ENCODE measurements around the gene ZNF205. TPM values are rescaled to one million over a fixed set of nuclear protein-coding genes. Genes with fewer than 3 reads are reported as not detected.
"Not testable (repeated sequence)": the region's sequence is repeated elsewhere in the genome, so short reads cannot be mapped to it uniquely, and the experiment has no call there.

ZNF205 gene
- total RNA-seq, 1 donor from 2014 or later: 31.6 TPM

- no peaks in the 10 kb centered on the region for H3K36me3 Mint-ChIP-seq (ENCODE audit: unreplicated experiment)
- H3K27me3 Mint-ChIP-seq (ENCODE audit: unreplicated experiment): peaks cover 8% of the 10 kb centered on the region
- H3K4me3 Mint-ChIP-seq (ENCODE audit: unreplicated experiment): peak overlapping the region; percentile 5
- DNase-seq: no peak
- peaks cover 2% of the 10 kb centered on the region for H3K9me3 Mint-ChIP-seq (ENCODE audit: unreplicated experiment)
- H3K4me1 Mint-ChIP-seq (ENCODE audit: low read depth, unreplicated experiment): peaks cover 5% of the 10 kb centered on the region
- no peak for TF ChIP-seq CTCF (IDR thresholded peaks at IDR 0.05; ENCODE audit: partially characterized antibody, unreplicated experiment)
- H3K27ac Mint-ChIP-seq (ENCODE audit: unreplicated experiment): no peak overlapping the region
Measured at GRCh38 chr16:3073448-3073847, 38.9 kb upstream of the ZNF205 start.

GRCh38 chr16:3074860-3075522 lies 37.4 kb upstream of the ZNF205 start:
- peaks cover 2% of the 10 kb centered on the region for H3K9me3 Mint-ChIP-seq (ENCODE audit: unreplicated experiment)
- peaks cover 5% of the 10 kb centered on the region for H3K4me1 Mint-ChIP-seq (ENCODE audit: low read depth, unreplicated experiment)
- TF ChIP-seq CTCF (IDR thresholded peaks at IDR 0.05; ENCODE audit: partially characterized antibody, unreplicated experiment): no peak
- H3K27me3 Mint-ChIP-seq (ENCODE audit: unreplicated experiment): peaks cover 8% of the 10 kb centered on the region
- H3K27ac Mint-ChIP-seq (ENCODE audit: unreplicated experiment): no peak overlapping the region
- DNase-seq: no peak
- no peak overlapping the region for H3K4me3 Mint-ChIP-seq (ENCODE audit: unreplicated experiment)
- no peaks in the 10 kb centered on the region for H3K36me3 Mint-ChIP-seq (ENCODE audit: unreplicated experiment)

- H3K4me1 Mint-ChIP-seq (ENCODE audit: low read depth, unreplicated experiment): peaks cover 5% of the 10 kb centered on the region
- H3K9me3 Mint-ChIP-seq (ENCODE audit: unreplicated experiment): peaks cover 2% of the 10 kb centered on the region
- no peaks in the 10 kb centered on the region for H3K36me3 Mint-ChIP-seq (ENCODE audit: unreplicated experiment)
- H3K27ac Mint-ChIP-seq (ENCODE audit: unreplicated experiment): no peak overlapping the region
- no peak for TF ChIP-seq CTCF (IDR thresholded peaks at IDR 0.05; ENCODE audit: partially characterized antibody, unreplicated experiment)
- H3K27me3 Mint-ChIP-seq (ENCODE audit: unreplicated experiment): peaks cover 8% of the 10 kb centered on the region
- H3K4me3 Mint-ChIP-seq (ENCODE audit: unreplicated experiment): no peak overlapping the region
- DNase-seq: no peak
Measured at GRCh38 chr16:3075523-3075915, 36.9 kb upstream of the ZNF205 start.

GRCh38 chr16:3075946-3076345 lies 36.4 kb upstream of the ZNF205 start:
- not testable (repeated sequence) for H3K27ac Mint-ChIP-seq (ENCODE audit: unreplicated experiment); H3K4me1 Mint-ChIP-seq (ENCODE audit: low read depth, unreplicated experiment); DNase-seq; H3K4me3 Mint-ChIP-seq (ENCODE audit: unreplicated experiment); H3K9me3 Mint-ChIP-seq (ENCODE audit: unreplicated experiment); H3K36me3 Mint-ChIP-seq (ENCODE audit: unreplicated experiment)
- H3K27me3 Mint-ChIP-seq (ENCODE audit: unreplicated experiment): peaks cover 11% of the 10 kb centered on the region

GRCh38 chr16:3076577-3076976 lies 35.8 kb upstream of the ZNF205 start:
- Mint-ChIP-seq H3K9me3 (ENCODE audit: unreplicated experiment) (peaks cover 2% of the 10 kb centered on the region), H3K4me1 (ENCODE audit: low read depth, unreplicated experiment) (peaks cover 5% of the 10 kb centered on the region), H3K27ac (ENCODE audit: unreplicated experiment) (no peak overlapping the region), H3K27me3 (ENCODE audit: unreplicated experiment) (peaks cover 10% of the 10 kb centered on the region), H3K4me3 (ENCODE audit: unreplicated experiment) (no peak overlapping the region), H3K36me3 (ENCODE audit: unreplicated experiment) (peaks cover 5% of the 10 kb centered on the region)
- TF ChIP-seq CTCF (IDR thresholded peaks at IDR 0.05; ENCODE audit: partially characterized antibody, unreplicated experiment): no peak
- no peak for DNase-seq

Measured in glutamatergic neuron (in vitro differentiated cells).